ENCODE data around the gene CCNI. TPM values are rescaled to one million over a fixed set of nuclear protein-coding genes. Genes with fewer than 3 reads are reported as not detected.
A peak's percentile ranks its signal among the peaks of the same experiment; 100 is the strongest.

CCNI gene
- total RNA-seq, 1 experiment from 2014 or later: 240 TPM

DNA sequence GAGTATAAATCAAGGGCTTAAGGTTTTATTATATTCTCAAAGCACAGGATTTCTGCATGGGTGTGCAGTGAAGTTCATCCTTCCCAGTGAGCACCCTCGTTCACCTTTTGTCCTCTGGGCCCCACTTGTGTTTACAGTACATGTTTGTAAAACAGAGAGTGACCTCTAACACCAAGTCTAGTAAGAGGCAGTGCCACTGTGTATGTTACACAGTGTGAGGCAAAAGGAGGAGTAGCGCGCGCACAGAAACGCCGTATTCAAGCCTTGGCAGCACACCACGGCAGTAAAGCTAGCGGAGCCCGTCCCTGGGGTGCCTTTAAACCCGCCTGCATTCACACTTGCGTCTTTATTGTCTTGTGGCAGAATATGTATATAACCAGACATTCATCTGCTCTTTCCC lies 51.9 kb downstream of the CCNI start:
- no peak overlapping the region for H3K4me2 ChIP-seq (ENCODE audit: insufficient read depth, insufficient read length, low read length)
- Mint-ChIP-seq H3K27ac (peak overlapping the region in 2 of 3 experiments; percentile 27 to 54; a peak in 2 of 7 replicates), H3K4me1 (peaks cover 17 to 20% of the 10 kb centered on the region in 2 experiments), H3K4me3 (no peak overlapping the region), H3K36me3 (ENCODE audit: insufficient read depth in 1 of 3, low read depth in 3 of 3) (peaks cover 30 to 75% (median 48%) of the 10 kb centered on the region in 3 experiments), H3K9me3 (no peaks in the 10 kb centered on the region), H3K27me3 (ENCODE audit: low read depth) (no peaks in the 10 kb centered on the region)
- H4K20me1 ChIP-seq (ENCODE audit: control insufficient read depth, insufficient read depth, insufficient read length): no peaks in the 10 kb centered on the region
- H3K23ac ChIP-seq (ENCODE audit: insufficient read length, low read depth, low read length): no peak overlapping the region
- no peak overlapping the region for H2BK15ac ChIP-seq (ENCODE audit: low read depth, low read length)
- no peak for DNase-seq
- no peak overlapping the region for H3K9ac ChIP-seq (ENCODE audit: extremely low read depth, insufficient read length, low read length)
- no peaks in the 10 kb centered on the region for H3K27me3 ChIP-seq (ENCODE audit: insufficient read depth, low read length)
- H2BK12ac ChIP-seq (ENCODE audit: insufficient read length, low read depth, low read length): no peak overlapping the region
- H4K8ac ChIP-seq (replicated peaks; ENCODE audit: insufficient read length, low read depth, low read length): no peak overlapping the region
- H3K14ac ChIP-seq (ENCODE audit: insufficient read depth, low read length): no peak overlapping the region
- H3K79me2 ChIP-seq (ENCODE audit: insufficient read depth, low read length): no peaks in the 10 kb centered on the region
- H3K18ac ChIP-seq (ENCODE audit: insufficient read length, low read depth, low read length): no peak overlapping the region
- no peak overlapping the region for H2BK120ac ChIP-seq (ENCODE audit: low read depth, low read length, poor library complexity, severe bottlenecking)
- H4K5ac ChIP-seq (ENCODE audit: insufficient read length, low read depth, low read length): no peak overlapping the region
- H3K9me3 ChIP-seq (ENCODE audit: control insufficient read depth, low read depth, low read length): no peaks in the 10 kb centered on the region
- H3T11ph ChIP-seq (ENCODE audit: low read length): no peak overlapping the region
- no peak overlapping the region for H2BK20ac ChIP-seq (ENCODE audit: low read depth, low read length, poor library complexity, severe bottlenecking)
- H3K23me2 ChIP-seq (ENCODE audit: insufficient read length, low read depth, low read length, poor library complexity, severe bottlenecking): no peaks in the 10 kb centered on the region
- TF ChIP-seq, protein P1, sequence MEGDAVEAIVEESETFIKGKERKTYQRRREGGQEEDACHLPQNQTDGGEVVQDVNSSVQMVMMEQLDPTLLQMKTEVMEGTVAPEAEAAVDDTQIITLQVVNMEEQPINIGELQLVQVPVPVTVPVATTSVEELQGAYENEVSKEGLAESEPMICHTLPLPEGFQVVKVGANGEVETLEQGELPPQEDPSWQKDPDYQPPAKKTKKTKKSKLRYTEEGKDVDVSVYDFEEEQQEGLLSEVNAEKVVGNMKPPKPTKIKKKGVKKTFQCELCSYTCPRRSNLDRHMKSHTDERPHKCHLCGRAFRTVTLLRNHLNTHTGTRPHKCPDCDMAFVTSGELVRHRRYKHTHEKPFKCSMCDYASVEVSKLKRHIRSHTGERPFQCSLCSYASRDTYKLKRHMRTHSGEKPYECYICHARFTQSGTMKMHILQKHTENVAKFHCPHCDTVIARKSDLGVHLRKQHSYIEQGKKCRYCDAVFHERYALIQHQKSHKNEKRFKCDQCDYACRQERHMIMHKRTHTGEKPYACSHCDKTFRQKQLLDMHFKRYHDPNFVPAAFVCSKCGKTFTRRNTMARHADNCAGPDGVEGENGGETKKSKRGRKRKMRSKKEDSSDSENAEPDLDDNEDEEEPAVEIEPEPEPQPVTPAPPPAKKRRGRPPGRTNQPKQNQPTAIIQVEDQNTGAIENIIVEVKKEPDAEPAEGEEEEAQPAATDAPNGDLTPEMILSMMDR (conservative IDR thresholded peaks at IDR 0.05): no peak
- no peak overlapping the region for H3K4ac ChIP-seq (ENCODE audit: low read depth, low read length)
- no CpG with 5 or more reads among the region's 11 CpGs for WGBS (ENCODE audit: extremely low coverage, insufficient read length, low lambda C conversion rate)
- peaks cover 6% of the 10 kb centered on the region; the same call in 1 of the 2 replicates for H3K4me1 ChIP-seq (ENCODE audit: insufficient read depth, low read length)
- no peak overlapping the region for H2BK5ac ChIP-seq (ENCODE audit: insufficient read length, low read length)
- H3K27ac ChIP-seq (ENCODE audit: insufficient read length, low read depth, low read length): no peak overlapping the region
- no peak overlapping the region for H3K56ac ChIP-seq (ENCODE audit: insufficient read length, low read depth, low read length)
- H2AFZ ChIP-seq (ENCODE audit: low read length): no peak overlapping the region
- H3K79me1 ChIP-seq (ENCODE audit: insufficient read depth, low read depth, low read length, poor library complexity, severe bottlenecking): no peaks in the 10 kb centered on the region
- H2AK5ac ChIP-seq (ENCODE audit: insufficient read length, low read length): no peak overlapping the region
- no peak overlapping the region for H4K91ac ChIP-seq (ENCODE audit: insufficient read length, low read depth, low read length)
